Measurements from ENCODE around the gene METTL25B.

DNA sequence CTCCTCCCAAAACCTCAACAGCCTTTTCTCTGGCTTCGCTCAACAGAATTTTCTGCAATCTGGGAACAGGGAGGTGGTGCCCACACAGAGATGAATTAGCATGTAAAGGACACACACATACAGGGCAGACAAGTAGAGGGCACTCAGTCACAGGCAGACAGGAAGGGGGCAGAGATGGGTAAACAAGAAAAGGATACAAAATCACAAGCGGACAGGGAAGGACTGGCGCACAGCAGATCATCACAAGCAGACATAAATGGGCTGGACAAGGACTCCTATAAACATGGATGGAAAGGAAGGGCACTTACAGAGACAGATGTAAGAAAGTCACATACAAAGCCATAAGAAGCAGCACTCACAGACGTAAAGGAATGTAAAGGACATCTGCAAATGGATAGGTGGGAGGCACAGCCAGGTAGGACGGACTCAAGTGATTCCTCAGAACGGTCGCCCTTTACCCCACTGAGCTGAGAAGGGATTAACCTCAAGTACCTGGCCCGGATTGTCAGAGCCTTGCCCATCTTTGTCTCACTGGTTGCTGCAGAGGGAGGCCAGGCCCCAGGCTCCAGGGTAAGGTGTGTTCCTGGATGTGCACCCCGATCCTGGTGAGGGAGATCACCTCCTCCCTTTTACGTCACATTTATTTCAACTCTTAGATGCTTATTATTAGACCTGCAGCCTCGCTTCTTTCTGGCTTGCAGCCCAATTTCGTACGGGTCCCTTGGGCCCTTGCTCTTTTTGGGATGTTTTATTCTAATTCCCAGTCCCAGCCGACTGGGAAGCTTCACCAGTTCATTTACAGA lies 38.2 kb downstream of the METTL25B start:
- TF ChIP-seq CTCF (IDR thresholded peaks at IDR 0.05) (no peak), POLR2A (IDR thresholded peaks at IDR 0.05) (no peak)

All from uterus (tissue), 2 donors.